Measurements from ENCODE around the gene PKMYT1.

GRCh38 chr16:2924901-2925755, 55.1 kb downstream of the PKMYT1 start:
- TF ChIP-seq EZH2 (IDR thresholded peaks at IDR 0.05) (no peak), CTCF (IDR thresholded peaks at IDR 0.05) (no peak), EZH2phosphoT487 (IDR thresholded peaks at IDR 0.05) (no peak)

Data from neural progenitor cell (in vitro differentiated cells).